Nephron (organoid): ENCODE results near the gene HJV.

ENCODE experiments used
- H3K27ac Mint-ChIP-seq, 3 experiments: 2 replicates each; pipeline ENCODE4 v1.8.0; 2020; ENCODE audit warnings: mixed read lengths in 3 of 3, mild to moderate bottlenecking in 2 of 3, moderate library complexity in 1 of 3
- H3K27me3 Mint-ChIP-seq: 2 replicates; pipeline ENCODE4 v1.8.0; 2021; ENCODE audit warnings: low read depth, mild to moderate bottlenecking, moderate library complexity, mixed read lengths
- H3K36me3 Mint-ChIP-seq: 2 replicates; pipeline ENCODE4 v1.8.0; 2020; ENCODE audit warnings: low read depth, mixed read lengths
- H3K4me1 Mint-ChIP-seq: 2 replicates; pipeline ENCODE4 v1.8.0; 2020; ENCODE audit warnings: mixed read lengths
- H3K4me3 Mint-ChIP-seq, 3 experiments: 2 replicates each; pipeline ENCODE4 v1.8.0; 2020; ENCODE audit warnings: mild to moderate bottlenecking in 3 of 3, mixed read lengths in 3 of 3, moderate library complexity in 2 of 3
- H3K9me3 Mint-ChIP-seq: 2 replicates; pipeline ENCODE4 v1.8.0; 2020; ENCODE audit warnings: mixed read lengths
- TF ChIP-seq, protein P1 (sequence below), 3 experiments: fragments of 200-600 bp; sonication (generic); IDR thresholded peaks; one replicate each; pipeline ENCODE4 v1.5.0; 2021; ENCODE audit warnings: antibody characterized with exemption in 3 of 3; ENCODE audit not compliant: unreplicated experiment in 3 of 3

Gene HJV

DNA sequence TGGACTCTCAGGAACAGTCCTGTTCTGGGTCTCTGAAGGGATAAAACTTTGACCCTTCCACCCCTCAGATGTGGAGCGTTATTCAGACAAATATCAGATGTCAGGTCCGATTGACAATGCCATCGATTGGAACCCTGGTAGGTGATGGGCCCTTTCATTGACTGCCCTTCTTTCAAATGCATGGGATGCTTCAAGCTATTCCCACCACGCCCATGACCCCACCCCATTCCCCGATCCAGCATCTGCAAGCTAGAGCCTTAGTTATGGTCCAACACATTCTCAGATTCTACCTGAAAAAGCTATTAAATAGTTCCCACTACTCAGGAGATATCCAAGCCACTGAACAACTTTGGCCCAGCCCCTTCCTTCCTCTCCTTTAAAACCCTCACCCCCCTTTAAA, 44.5 kb downstream of the HJV start:
- H3K4me1 Mint-ChIP-seq: peaks cover 14% of the 10 kb centered on the region
- no peaks in the 10 kb centered on the region for H3K36me3 Mint-ChIP-seq
- TF ChIP-seq, protein P1, sequence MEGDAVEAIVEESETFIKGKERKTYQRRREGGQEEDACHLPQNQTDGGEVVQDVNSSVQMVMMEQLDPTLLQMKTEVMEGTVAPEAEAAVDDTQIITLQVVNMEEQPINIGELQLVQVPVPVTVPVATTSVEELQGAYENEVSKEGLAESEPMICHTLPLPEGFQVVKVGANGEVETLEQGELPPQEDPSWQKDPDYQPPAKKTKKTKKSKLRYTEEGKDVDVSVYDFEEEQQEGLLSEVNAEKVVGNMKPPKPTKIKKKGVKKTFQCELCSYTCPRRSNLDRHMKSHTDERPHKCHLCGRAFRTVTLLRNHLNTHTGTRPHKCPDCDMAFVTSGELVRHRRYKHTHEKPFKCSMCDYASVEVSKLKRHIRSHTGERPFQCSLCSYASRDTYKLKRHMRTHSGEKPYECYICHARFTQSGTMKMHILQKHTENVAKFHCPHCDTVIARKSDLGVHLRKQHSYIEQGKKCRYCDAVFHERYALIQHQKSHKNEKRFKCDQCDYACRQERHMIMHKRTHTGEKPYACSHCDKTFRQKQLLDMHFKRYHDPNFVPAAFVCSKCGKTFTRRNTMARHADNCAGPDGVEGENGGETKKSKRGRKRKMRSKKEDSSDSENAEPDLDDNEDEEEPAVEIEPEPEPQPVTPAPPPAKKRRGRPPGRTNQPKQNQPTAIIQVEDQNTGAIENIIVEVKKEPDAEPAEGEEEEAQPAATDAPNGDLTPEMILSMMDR (IDR thresholded peaks at IDR 0.05; ENCODE audit: unreplicated experiment in 3 of 3): no peak
- H3K9me3 Mint-ChIP-seq: no peaks in the 10 kb centered on the region
- no peak overlapping the region for H3K27ac Mint-ChIP-seq
- no peaks in the 10 kb centered on the region for H3K27me3 Mint-ChIP-seq
- no peak overlapping the region for H3K4me3 Mint-ChIP-seq

DNA sequence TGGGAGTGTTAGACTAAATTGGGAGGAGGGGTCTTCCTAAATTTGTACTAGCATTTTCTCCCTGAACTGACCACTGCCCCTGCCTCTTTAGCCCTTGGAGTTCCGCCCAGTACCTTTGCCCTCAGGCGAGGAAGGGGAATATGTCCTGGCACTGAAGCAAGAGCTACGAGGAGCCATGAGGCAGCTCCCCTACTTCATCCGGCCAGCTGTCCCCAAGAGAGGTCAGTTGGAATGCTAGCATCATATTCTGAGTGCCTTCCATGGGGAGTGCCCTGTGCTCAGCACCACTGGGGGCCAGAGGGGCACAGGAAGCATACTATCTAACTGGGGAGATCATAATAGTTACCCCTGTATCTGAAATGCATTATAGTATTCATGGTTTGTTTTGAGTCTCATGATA, 46.3 kb downstream of the HJV start:
- Mint-ChIP-seq H3K36me3 (no peaks in the 10 kb centered on the region), H3K4me3 (no peak overlapping the region), H3K9me3 (no peaks in the 10 kb centered on the region), H3K4me1 (peaks cover 7% of the 10 kb centered on the region), H3K27me3 (no peaks in the 10 kb centered on the region), H3K27ac (no peak overlapping the region)
- TF ChIP-seq, protein P1 (IDR thresholded peaks at IDR 0.05; ENCODE audit: unreplicated experiment in 3 of 3): no peak

DNA sequence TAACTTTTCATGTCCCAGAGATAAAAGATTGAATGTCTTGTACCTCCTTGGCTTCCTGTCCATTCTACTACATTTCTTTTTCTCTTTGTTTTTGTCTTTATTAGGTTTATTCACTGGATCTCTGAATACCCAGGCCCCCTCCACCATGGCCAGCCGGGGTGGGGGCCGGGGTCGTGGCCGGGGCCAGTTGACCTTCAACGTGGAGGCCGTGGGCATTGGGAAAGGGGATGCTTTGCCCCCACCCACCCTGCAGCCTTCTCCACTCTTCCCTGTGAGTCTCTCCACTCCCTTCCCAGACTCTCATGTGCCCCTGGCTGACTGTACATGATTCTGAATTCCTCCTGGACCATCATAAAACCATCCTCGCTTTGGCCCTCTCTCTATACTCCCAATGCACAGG, 46.8 kb downstream of the HJV start:
- Mint-ChIP-seq H3K4me3 (no peak overlapping the region), H3K36me3 (no peaks in the 10 kb centered on the region), H3K27ac (no peak overlapping the region), H3K4me1 (peaks cover 7% of the 10 kb centered on the region), H3K27me3 (no peaks in the 10 kb centered on the region), H3K9me3 (no peaks in the 10 kb centered on the region)
- TF ChIP-seq, protein P1 (IDR thresholded peaks at IDR 0.05; ENCODE audit: unreplicated experiment in 3 of 3): no peak

DNA sequence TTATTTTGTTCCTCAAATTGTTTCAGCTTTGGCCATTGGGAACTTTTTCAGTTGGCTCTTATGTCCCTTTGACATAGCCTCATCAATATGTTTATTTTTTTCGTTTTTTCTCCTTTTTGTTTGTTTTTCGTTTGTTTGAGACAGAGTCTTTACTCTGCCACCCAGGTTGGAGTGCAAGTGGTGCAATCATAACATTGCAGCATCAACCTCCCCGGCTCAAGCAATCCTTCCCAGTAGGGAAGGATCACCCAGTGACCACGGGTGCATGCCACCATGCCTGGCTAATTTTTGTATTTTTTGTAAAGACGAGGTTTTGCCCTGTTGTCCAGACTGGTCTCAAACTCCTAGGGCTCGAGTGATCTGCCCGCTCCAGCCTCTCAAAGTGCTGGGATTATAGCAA, 49.0 kb downstream of the HJV start:
- no peaks in the 10 kb centered on the region for H3K27me3 Mint-ChIP-seq

More for the DNA sequence above, 49.0 kb downstream of the HJV start:
- no peak overlapping the region for H3K27ac Mint-ChIP-seq
- peaks cover 5% of the 10 kb centered on the region for H3K36me3 Mint-ChIP-seq
- H3K4me3 Mint-ChIP-seq: no peak overlapping the region
- H3K9me3 Mint-ChIP-seq: peaks cover 5% of the 10 kb centered on the region
- TF ChIP-seq, protein P1 (IDR thresholded peaks at IDR 0.05; ENCODE audit: unreplicated experiment in 3 of 3): no peak
- peaks cover 7% of the 10 kb centered on the region for H3K4me1 Mint-ChIP-seq
